ENCODE results near the gene UBE2L6. TPM values are rescaled to one million over a fixed set of nuclear protein-coding genes. Genes with fewer than 3 reads are reported as not detected.

UBE2L6 gene
- total RNA-seq, 4 donors from 2014 or later, result 28.3 to 87.9 (median 84.2) TPM

DNA sequence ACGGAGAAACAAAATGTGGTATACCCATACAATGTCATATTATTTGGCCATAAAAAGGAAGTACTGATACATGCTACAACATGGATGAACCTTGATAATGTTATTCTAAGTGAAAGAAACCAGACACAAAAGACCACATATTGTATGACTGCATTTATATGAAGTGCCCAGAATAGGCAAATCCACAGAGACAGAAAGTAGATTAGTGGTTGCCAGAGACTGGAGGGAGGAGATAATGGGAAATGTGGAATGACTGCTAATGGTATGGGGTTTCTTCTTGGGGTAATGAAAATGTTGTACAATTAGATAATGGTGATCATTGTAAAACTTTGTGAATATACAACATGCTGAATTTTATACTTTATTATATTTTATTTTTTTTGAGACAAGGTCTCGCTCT, 46.4 kb downstream of the UBE2L6 start:
- Histone ChIP-seq H3K9me3 (no peaks in the 10 kb centered on the region), H3K4me1 (no peaks in the 10 kb centered on the region), H3K36me3 (no peaks in the 10 kb centered on the region), H3K27me3 (no peaks in the 10 kb centered on the region), H3K27ac (no peak overlapping the region), H3K4me3 (no peak overlapping the region)
- no peak for TF ChIP-seq POLR2A (IDR thresholded peaks at IDR 0.05)
- TF ChIP-seq, protein P1, sequence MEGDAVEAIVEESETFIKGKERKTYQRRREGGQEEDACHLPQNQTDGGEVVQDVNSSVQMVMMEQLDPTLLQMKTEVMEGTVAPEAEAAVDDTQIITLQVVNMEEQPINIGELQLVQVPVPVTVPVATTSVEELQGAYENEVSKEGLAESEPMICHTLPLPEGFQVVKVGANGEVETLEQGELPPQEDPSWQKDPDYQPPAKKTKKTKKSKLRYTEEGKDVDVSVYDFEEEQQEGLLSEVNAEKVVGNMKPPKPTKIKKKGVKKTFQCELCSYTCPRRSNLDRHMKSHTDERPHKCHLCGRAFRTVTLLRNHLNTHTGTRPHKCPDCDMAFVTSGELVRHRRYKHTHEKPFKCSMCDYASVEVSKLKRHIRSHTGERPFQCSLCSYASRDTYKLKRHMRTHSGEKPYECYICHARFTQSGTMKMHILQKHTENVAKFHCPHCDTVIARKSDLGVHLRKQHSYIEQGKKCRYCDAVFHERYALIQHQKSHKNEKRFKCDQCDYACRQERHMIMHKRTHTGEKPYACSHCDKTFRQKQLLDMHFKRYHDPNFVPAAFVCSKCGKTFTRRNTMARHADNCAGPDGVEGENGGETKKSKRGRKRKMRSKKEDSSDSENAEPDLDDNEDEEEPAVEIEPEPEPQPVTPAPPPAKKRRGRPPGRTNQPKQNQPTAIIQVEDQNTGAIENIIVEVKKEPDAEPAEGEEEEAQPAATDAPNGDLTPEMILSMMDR (IDR thresholded peaks at IDR 0.05), result no peak
- no peak for DNase-seq
- intact Hi-C loops (cut with DNase I; ENCODE audit: low total_unique reads), result no loop called here

DNA sequence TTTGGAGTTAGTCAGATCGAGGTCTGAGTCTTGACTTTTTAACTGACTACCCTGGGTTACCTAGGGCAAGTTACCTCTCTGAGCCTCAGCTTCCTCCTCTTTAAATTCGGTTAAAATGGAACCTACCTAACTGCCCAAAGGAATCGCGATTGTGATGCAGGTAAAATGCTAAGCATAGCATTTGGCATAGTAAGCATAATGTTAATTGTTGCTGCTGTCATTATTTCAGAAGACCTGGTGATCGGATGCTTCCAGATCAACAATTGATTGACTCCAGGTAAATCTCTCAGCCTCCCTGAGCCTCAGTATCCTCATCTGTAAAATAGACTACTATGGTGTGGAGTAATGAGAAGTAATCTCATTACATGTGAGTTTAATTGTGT, 51.4 kb downstream of the UBE2L6 start:
- no peak for DNase-seq
- intact Hi-C loops (cut with DNase I; ENCODE audit: low total_unique reads), result no loop called here
- no peak for TF ChIP-seq POLR2A (IDR thresholded peaks at IDR 0.05)
- TF ChIP-seq, protein P1 (IDR thresholded peaks at IDR 0.05), result no peak
- H3K9me3 ChIP-seq, result no peaks in the 10 kb centered on the region
- no peaks in the 10 kb centered on the region for H3K27me3 ChIP-seq
- no peaks in the 10 kb centered on the region for H3K4me1 ChIP-seq
- H3K36me3 ChIP-seq, result no peaks in the 10 kb centered on the region
- H3K4me3 ChIP-seq, result peak overlapping the region; percentile 63 to 82
- H3K27ac ChIP-seq, result peak overlapping the region; percentile 84

DNA sequence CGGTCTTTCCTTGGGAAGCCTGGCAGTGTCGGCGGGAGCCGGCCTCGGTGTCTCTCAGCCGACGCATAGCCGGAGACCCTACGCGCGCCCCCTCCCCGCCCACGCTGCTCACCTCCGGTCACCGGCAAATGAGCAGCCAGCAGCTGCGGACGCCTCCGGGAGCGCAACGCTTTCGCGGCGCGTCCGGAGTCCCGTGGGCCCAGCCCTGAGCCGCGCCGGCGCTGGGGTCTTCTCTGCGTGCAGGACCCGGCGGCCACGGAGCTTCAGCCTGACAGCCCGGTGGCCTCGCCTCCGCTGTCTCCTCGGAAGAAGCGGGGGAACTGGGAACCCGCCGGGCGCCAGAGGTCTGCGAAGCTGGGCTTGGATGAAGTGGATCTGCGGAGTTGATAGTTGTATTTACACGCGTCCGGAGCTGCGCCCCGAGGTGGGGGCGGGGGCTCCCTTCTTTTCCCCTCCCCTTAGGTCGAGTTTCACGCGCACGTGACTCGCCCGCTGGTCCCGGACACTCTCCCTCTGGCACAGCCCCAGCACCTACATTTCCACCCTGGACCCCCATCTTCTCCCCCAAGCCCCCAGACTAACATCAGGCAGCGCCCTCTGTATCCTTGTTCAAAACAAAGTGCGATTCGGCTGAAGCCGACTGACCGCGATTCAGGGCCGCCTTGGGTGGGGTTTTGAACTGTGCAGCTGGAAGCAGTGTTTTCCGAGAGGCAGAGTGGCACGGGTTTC, 52.0 kb downstream of the UBE2L6 start, which contains the start of gene SLC43A1:
SLC43A1 (minus strand) TSS at position 371 of the 729 bp plus-strand sequence. CDS start 1,591 bp downstream, outside the sequence.
- no peaks in the 10 kb centered on the region for H3K4me1 ChIP-seq
- intact Hi-C loops (cut with DNase I; ENCODE audit: low total_unique reads), result no loop called here
- TF ChIP-seq POLR2A (IDR thresholded peaks at IDR 0.05), result peak; percentile 47 to 48
- TF ChIP-seq, protein P1 (IDR thresholded peaks at IDR 0.05), result peak in 2 of 4 experiments; percentile 7 to 8
- H3K27ac ChIP-seq, result peak within 1 kb of the TSS; percentile 84
- no peaks in the 10 kb centered on the region for H3K36me3 ChIP-seq
- no peaks in the 10 kb centered on the region for H3K9me3 ChIP-seq
- H3K4me3 ChIP-seq, result peak within 1 kb of the TSS; percentile 63 to 82
- peak; percentile 58 to 65 for DNase-seq
- H3K27me3 ChIP-seq, result no peaks in the 10 kb centered on the region

DNA sequence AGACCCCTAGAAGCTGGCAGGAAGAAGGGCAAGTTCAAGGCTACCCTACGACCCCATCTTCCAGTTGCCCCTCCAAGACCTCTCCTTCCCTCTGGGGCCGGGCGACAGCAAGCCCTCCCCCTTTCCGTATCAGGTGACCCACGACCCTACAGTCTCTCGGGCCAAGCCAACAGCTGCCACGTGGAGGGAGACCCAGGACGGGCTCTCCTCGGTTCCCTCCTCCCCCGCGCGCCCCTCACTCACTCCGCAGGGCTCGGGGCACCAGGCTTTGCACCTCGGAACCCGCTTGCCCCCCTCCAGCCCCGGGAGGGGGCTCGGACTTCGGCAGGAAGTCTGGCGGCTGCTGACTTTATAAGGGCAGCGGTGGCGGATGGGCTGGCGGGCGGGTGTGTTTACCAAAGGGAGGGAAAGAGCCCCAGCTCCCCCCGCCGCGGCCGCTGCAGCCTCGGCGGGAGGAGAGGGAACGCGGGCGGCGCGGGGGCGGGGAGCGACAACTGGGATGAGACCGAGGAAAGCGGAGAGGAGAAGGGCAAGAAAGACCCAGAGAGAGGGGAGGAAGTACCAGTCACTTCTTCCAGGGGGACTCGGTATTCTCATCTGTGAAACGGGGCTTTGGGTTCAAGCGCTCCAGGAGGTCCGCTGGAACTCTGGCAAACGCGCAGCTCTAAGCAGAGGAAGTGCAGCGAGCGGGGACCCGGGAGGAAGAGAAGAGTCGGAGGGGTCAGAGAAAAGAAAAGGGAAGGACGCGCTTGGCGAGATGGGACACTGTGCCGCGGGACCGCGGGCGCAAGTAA, 52.7 kb downstream of the UBE2L6 start:
- Histone ChIP-seq H3K27me3 (no peaks in the 10 kb centered on the region), H3K4me1 (no peaks in the 10 kb centered on the region), H3K36me3 (no peaks in the 10 kb centered on the region), H3K9me3 (no peaks in the 10 kb centered on the region), H3K4me3 (peak overlapping the region; percentile 63 to 82), H3K27ac (peak overlapping the region; percentile 84)
- peak; percentile 60 to 61 for DNase-seq
- intact Hi-C loops (cut with DNase I; ENCODE audit: low total_unique reads), result no loop called here
- no peak for TF ChIP-seq POLR2A (IDR thresholded peaks at IDR 0.05)
- TF ChIP-seq, protein P1 (IDR thresholded peaks at IDR 0.05), result no peak

Measured in uterus (tissue), 4 donors.